Hematopoietic multipotent progenitor cell treated with erythropoietin and hydrocortisone succinate and interleukin-3 and kit ligand, for 6 days (in vitro differentiated cells): ENCODE data around the gene ZSWIM2.
A peak's percentile ranks its signal among the peaks of the same experiment; 100 is the strongest.
"Not testable (repeated sequence)": the region's sequence is repeated elsewhere in the genome, so short reads cannot be mapped to it uniquely, and the experiment has no call there.

ENCODE experiments used
- DNase-seq: peaks from one replicate; pipeline ENCODE4 v3.0.0-alpha.2; 2015

ZSWIM2 gene

GRCh38 chr2:186848873-186849578 lies at the start of gene ZSWIM2:
TSS of gene ZSWIM2 (minus strand) at chr2:186849170. CDS start at chr2:186849130, 40 bp downstream.
- peak; percentile 56 for DNase-seq

GRCh38 chr2:186896220-186896619 lies 47.2 kb upstream of the ZSWIM2 start:
- not testable (repeated sequence) for DNase-seq

GRCh38 chr2:186895451-186895850 lies 46.5 kb upstream of the ZSWIM2 start:
- no peak for DNase-seq

GRCh38 chr2:186894478-186894877 lies 45.5 kb upstream of the ZSWIM2 start:
- DNase-seq, result peak; percentile 73

- no peak for DNase-seq
Observed at GRCh38 chr2:186892821-186893220, 43.9 kb upstream of the ZSWIM2 start.

GRCh38 chr2:186891185-186891621 lies 42.2 kb upstream of the ZSWIM2 start:
- peak; percentile 19 for DNase-seq

- DNase-seq, result no peak
Observed at GRCh38 chr2:186889101-186889879, 40.3 kb upstream of the ZSWIM2 start.

GRCh38 chr2:186887107-186888090 lies 38.4 kb upstream of the ZSWIM2 start:
- DNase-seq, result peak; percentile 14

GRCh38 chr2:186884587-186884986 lies 35.6 kb upstream of the ZSWIM2 start:
- peak; percentile 49 for DNase-seq

GRCh38 chr2:186883666-186884065 lies 34.7 kb upstream of the ZSWIM2 start:
- DNase-seq, result no peak

- no peak for DNase-seq
Observed at GRCh38 chr2:186882511-186883071, 33.6 kb upstream of the ZSWIM2 start.

GRCh38 chr2:186881660-186882059 lies 32.7 kb upstream of the ZSWIM2 start:
- DNase-seq, result no peak

GRCh38 chr2:186879312-186879711 lies 30.3 kb upstream of the ZSWIM2 start:
- no peak for DNase-seq

- DNase-seq, result no peak
Observed at GRCh38 chr2:186874713-186875112, 25.7 kb upstream of the ZSWIM2 start.

- DNase-seq, result no peak
Observed at GRCh38 chr2:186871881-186872280, 22.9 kb upstream of the ZSWIM2 start.

GRCh38 chr2:186868344-186868743 lies 19.4 kb upstream of the ZSWIM2 start:
- no peak for DNase-seq

- peak; percentile 63 for DNase-seq
Observed at GRCh38 chr2:186862869-186863709, 14.1 kb upstream of the ZSWIM2 start.

- DNase-seq, result no peak
Observed at GRCh38 chr2:186855216-186855615, 6.2 kb upstream of the ZSWIM2 start.

GRCh38 chr2:186853951-186854350 lies 5.0 kb upstream of the ZSWIM2 start:
- no peak for DNase-seq

- no peak for DNase-seq
Observed at GRCh38 chr2:186852508-186852907, 3.5 kb upstream of the ZSWIM2 start.

GRCh38 chr2:186842373-186842772 lies 6.6 kb downstream of the ZSWIM2 start:
- no peak for DNase-seq

- DNase-seq, result no peak
Observed at GRCh38 chr2:186841940-186842339, 7.0 kb downstream of the ZSWIM2 start.
